HG03342 (cell line): Measurements from ENCODE around the gene FANCG.

Experiments
- ATAC-seq: cut with Tn5 transposase; IDR thresholded peaks from one replicate; pipeline ENCODE4 v1.9.1; 2021; ENCODE audit warnings: mild to moderate bottlenecking, moderate library complexity; ENCODE audit not compliant: unreplicated experiment

The FANCG gene

DNA sequence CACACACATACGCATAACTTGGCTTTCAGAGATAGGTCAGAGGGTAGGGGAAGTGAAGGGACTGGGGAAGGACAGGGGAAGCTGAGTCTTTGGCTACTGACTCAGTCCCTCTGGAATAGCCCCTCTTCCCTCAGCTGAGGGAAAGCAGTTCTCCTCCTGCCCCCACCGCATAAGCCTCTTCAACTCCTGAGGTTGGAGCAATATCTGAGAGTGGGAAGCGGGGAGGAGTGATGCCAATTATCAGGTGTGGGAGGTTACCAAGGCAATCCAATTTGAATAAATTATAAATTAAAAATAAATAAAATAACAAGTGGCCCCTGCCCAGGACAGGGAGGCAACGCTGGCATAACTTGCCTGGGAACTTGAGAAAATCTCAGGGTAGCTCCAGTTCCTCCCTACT is 24.8 kb upstream of the FANCG start:
- ATAC-seq: no peak

DNA sequence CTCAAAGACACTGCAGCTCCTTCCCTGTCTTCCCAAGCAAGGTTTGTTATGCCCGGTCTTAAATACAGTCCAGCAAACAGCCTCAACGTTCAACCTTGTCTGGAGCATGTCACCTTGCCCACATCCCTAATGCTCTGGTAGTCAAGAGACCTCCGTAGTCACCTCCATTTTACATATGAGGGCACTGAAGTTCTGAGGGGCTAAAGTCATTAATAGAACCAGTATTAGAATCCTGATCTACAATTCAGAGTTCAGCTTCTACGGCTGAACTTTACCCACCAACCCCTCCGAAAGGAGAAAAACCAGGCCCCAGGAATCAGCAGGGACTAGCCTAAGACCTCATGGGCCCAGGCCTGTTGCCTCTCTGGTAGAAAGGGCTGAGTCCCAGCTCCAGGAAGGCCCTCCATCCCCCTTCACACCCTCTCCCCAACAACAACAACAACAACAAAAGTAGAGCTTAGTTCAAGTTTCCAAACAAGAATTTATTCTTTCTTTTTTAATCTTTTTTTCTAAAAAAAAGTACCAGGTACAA is 24.0 kb upstream of the FANCG start:
- ATAC-seq: no peak

DNA sequence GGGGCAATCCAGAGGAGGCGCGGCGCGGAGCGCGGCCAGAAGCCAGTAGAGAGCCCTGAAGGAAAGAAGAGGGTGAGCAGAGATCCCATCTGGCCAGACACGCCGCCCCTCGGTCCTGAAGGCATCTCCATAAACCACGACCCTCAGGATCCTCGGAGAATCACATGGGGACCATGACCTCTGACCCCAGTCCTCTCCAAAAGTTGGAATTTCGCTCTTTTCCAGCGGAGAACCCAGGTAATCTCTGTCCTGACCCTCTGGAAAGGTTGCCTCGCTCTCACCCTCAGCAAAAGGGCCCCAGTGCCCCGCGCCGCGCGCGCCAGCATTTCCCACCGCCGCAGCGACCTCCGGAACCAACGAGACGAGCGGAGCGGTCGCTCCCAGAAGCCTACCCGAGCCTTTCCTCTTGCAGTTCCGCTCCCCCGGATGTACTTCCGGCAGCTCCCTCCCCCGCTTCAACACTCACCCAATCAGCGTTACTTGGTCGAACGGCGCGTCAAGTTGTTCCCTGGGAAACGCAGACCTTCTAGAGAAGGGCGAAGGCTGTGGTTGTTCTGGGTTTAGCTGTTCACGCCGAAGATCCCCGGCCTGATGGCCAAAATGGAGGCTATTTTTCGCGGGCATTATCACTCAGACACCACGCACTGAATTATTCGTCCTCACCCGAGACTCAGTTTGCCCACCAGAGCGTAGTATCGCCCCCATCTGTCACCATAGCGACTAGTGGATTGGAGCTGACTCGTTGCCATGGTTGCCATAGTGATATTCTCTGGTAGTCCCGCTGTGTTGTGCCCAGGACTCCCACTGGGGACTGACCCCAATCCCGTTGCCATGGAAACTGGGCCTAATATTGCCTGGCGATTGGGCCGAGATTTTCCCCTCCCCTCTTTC is 23.3 kb upstream of the FANCG start, which contains the start of gene STOML2:
TSS of gene STOML2 (minus strand) at position 363 of the 891 bp plus-strand sequence. CDS start at position 326, 37 bp downstream.
- ATAC-seq: peak; percentile 88

DNA sequence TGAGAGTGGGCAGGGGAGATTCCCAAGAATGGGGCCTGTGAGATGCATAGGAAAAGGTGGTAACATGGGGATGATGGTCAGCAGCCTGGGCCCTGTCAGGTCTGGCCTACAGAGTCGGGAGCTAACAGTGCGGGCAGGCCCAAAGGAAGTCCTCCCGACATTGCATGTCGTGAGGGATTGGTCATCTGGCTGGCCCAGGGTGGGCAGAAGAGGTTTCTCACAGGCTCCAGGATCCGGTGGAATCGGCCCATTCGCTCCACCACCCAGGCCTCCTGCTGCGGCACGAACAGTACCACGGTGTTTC is 22.7 kb upstream of the FANCG start:
- no peak for ATAC-seq

DNA sequence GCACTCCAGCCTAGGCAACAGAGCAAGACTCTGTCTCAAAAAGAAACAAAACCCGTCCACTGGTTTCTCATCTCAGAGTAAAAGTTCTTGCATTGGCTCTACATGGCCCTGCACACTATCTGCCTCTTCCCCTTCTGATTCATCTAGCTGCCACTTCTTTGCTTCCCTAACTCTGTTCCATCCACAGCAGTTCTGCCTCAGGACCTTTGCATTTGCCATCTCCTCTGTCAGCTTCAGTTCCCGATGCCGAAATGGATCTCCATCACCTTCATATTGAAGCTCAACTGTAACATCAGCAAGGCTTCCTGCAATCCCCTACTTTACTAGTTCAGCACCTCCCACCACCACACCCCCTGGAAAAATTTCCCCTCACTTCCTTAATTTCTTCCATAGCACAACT is 17.8 kb upstream of the FANCG start:
- ATAC-seq: no peak

DNA sequence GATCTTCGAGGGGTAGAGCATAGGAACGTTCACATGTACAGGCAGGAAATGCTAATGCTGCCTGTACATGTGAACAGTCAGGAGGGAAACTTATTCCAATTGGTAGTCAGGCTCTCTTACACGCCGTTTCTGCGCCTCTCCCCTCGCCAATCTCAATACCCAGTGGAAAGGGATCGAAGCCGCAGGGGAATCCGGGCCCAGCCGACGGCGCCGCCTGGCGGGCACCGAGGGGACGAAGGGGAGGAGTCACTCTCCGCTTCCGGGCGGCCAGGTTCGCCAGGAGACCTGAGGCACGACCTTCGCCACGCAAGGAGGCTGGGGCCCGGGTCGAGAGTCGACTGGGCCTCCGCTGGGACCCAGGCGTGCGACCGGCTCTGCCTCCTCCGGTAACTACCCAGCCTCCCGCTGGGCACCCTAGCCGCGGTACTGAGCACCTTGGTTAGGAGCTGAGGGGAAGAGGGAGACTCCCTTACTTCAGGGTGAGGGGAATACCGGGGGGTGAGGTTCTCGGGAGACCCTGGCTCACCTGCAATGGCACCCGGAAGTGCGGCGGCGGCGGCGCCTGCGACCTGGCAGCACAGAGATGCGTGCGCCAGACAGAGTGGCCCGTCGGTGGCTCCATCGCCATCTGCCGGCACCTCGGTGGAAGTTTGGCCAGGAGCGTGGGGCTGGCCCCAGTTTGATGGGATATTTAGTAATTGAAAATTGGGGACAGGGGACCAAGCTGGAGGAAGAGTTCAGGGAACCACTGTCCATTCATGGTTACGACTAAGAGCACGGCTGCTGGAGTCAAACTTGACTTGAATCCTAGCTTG is 16.5 kb upstream of the FANCG start, which contains the start of gene PIGO:
TSS of gene PIGO (minus strand) at position 557 of the 815 bp plus-strand sequence. CDS start 1,026 bp downstream, outside the sequence.
- peak; percentile 84 for ATAC-seq

DNA sequence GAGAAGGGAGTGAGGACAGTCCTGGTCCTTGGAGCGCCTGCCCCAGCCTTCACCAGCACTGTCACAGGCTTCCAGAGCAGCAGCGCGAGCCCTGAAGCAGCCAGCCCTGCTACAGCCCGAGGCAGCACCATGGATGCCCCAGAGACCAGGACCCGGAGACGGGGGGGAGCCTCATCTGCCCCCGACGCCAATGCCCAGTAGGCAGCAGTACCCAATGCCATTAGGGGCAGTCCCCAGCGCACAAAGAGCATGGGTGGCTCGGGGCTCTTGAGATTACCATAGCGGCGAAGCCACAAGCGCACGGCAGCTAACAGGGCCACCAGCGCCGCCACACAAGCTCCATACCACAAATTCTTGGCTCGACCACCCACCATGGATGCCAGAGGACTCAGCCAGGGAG is 11.8 kb upstream of the FANCG start:
- ATAC-seq: no peak

DNA sequence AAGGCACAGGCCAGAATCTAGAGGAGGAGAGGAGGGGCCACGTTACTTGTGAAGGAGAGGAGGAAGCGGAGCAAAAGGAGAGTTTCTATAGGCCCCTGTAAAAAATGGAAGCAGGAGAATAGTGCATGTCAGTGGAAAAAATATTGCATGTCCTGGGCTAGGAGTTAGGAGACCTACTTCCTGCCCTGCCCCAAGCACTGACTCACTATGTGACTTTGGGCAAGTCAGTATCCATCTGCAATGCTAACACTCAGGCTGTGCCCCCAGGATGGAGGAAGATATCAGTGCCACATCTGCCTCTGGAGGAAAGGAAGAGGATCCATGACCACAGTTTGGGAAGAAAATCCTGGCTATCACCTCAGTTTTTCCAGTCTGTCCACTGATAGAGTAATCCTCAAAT is 9.7 kb upstream of the FANCG start:
- no peak for ATAC-seq

DNA sequence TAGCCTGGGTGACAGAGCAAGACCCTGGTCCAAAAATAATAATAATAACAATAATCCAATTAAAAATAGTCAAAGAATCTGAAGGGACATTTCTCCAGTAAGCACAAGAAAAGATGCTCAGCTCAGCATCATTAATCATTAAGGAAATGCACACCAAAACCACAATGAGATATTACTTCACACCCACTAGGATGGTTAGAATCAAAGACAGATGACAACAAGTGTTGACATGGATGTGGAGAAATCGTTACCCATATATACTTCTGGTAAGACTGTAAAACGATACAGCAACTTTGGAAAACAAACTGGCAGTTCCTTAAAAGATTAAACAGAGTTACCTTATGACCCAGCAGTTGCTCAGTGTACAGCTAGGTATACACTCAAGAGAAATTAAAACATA is 5.3 kb upstream of the FANCG start:
- no peak for ATAC-seq

DNA sequence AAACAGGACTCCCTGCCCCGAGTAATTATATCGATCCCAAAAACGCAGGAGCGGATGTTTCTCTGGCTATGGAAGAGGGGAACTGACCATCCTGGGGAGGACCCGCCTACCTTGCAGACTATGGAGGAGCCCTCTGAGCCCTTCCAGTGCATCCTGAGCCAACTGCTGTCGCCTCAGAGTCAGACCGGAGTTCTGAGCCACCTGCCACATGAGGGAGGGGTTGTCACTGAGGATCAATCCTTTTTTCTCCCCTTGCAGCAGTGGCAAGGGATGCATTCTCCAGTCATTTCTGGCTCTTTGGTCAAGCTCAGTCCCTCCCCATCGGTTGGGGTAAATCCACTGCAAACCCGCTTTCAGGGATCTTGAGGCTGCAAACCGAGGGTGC is 709 bp downstream of the FANCG start:
- no peak for ATAC-seq

DNA sequence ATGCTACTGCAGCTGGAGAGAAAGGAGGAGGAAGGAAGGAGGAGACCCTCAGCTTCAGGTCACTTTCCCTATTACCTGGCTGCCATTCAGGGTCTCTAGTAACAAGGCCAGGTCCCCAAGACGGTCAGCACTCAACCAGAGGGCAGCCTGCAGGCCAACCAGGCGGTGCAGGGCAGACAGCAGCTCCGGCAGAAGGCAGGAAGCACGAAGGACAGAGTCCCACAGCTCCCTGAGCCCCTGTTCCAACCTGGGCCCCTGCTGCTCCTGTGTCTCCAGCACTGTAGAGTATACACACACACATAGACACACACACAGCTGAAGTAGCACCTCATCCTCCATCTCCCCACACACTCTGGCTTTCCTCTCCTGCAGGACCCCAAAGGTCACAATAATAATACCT is 1.7 kb downstream of the FANCG start:
- no peak for ATAC-seq

DNA sequence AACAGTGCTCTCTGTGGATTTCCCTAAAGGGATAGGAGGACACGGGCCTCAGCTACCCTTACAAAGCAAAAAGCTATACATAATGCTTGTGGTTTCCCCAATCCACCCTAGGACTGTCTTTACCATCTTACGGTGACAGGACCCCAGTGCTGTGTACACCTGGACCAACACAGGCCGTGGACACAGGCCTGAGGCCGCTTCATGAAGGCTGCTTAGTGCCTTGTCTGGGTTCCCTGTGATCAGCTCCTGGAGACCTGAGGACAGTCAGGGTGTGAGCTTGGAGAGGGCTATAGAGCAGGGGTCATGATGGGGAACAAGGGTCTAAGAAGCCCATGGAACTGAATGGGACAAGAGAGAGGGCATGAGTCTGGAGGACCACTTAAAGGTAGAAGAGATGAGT is 2.9 kb downstream of the FANCG start:
- ATAC-seq: no peak

DNA sequence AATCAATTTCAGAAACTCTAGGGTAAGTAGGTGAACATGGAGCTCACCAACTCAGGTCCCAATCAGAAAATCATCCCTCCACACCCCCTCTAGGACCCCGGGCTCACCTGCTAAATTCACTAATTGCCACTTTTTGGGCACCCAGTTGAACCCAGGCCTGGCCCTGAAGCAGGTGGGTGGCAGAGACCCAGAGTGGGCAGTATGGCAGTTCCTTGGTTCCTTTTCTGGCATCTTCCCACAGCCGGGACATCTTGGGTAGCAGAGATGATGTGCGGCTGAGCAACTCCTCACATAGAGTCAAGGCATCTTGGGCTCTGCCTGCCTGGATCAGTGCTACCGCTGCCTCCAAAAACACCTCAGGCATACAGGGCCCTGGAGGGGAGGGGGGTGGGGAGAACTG is 4.4 kb downstream of the FANCG start:
- ATAC-seq: no peak

DNA sequence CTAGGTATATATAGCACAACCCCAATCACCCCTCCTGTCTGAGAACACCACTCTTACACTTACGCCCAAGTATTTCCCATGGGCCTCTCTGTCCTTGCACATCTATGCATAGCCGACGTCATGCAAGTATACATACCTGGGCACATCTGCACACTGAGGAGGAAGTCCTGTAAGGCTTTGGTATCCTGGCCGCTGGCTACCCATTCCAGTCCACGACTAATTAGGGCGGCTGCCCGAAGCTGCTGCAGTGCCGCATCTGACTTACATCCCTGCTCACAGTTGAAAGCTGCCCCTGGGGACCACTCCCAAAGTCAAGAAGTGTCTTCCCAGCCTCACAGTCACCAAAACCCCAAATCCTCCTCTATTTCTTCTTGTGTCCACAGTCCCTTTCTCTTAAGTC is 5.0 kb downstream of the FANCG start:
- no peak for ATAC-seq

DNA sequence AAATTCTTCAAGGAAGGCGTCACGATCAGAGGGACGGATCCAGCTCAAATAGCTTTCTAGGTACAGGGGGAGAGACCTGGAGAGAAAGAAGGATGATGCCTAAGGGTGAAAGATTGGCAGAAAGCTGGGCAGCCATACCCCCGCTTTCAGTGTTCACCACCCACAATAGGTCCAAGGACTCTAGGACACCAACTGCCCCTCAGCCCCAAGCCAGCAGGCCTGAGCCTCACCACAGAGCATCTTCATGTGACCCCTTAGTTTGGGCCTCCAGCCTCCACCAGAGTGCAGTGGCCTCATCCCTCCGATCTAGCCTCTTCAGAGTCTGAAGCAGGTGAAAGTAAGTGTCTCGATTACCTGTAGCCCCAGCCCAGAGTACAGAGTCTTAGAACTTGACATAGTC is 5.6 kb downstream of the FANCG start:
- ATAC-seq: no peak

DNA sequence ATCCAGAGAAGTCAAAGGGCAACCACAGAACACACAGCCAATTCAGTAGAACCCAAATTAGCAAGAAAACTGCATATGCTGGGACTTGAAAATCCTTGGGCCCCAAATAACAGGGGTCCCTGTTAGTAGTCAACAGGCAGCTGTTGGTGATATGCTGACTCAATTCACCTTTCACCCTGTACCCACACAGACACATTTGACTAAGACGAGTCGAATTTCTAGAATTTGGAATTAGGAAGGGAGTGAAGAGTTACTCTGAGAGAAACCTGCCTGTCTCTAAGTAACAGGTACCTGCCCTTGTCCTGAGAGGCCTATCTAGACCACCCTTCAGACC is 6.5 kb downstream of the FANCG start:
- ATAC-seq: no peak

DNA sequence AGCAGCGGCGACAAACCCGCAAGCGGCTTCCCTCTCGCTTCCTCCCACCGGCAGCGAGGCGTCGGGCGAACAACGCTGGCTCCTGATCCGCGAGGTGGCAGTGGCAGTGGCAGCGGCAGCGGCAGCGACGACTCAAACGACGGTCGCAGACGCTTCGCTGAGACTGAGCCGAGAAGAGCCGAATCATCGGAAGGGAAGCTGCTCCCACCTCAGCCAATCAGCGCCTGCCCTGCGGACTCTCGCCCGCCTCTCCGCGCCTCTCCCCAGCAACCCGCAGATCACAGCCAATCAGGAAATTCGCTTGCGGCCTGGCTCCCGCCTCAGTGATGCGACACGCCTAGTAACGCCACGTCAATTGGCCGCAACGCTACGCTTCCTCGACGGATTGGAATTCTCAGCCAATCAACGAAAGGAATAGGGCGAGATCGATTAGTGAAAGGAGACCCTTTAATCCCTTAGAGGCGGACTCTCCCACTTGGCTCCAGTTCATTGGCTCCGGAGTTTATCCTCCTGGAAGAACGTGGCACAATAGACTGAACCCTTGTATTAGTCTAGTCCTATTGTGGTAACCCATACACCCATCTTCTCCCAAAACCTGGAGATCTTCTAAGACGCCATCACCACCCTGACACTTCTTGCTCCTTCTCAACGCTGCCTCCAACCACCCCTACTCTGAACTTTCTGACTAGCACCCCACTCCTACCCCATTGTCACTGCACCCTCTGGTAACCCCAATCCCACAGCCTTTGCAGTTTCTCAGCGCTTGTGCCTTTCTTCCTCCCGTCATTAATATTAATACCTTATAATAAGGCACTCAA is 7.1 kb downstream of the FANCG start, which contains the start of gene VCP:
TSS of gene VCP (minus strand) at position 165 of the 818 bp plus-strand sequence. CDS start 272 bp downstream, outside the sequence.
- ATAC-seq: peak; percentile 83

DNA sequence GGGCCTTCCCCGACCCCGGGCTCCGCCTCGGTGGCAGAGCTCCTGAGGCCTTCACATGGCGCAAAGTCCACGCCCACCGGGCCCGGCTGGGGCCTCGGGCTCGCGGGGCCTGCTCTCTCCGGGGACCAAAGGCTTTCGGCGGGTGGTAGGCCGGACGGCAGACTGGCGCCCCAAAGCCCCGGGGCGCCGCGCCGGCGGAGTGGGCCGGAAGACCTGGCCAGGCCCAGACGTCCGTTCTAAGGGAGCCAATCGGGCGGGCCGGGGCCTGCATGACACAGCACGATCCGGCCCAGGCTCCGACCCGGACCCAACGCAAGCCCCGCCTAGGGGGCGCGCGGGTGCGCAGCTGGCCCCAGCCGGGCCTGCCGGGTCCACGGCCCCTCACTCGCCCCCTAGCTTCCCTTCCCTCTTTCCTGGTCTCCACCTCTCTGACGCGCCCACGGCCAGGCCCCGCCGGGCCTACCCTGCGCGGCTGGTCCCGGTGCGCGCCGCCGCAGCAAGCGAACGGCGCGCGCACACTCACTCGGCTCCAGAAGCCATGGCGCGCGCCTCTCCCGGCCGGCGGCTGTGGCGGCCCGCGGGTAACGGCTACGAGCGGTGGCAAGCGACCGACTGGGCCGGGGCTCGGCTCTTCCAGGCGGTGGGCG is 7.8 kb downstream of the FANCG start:
- peak; percentile 51 for ATAC-seq

DNA sequence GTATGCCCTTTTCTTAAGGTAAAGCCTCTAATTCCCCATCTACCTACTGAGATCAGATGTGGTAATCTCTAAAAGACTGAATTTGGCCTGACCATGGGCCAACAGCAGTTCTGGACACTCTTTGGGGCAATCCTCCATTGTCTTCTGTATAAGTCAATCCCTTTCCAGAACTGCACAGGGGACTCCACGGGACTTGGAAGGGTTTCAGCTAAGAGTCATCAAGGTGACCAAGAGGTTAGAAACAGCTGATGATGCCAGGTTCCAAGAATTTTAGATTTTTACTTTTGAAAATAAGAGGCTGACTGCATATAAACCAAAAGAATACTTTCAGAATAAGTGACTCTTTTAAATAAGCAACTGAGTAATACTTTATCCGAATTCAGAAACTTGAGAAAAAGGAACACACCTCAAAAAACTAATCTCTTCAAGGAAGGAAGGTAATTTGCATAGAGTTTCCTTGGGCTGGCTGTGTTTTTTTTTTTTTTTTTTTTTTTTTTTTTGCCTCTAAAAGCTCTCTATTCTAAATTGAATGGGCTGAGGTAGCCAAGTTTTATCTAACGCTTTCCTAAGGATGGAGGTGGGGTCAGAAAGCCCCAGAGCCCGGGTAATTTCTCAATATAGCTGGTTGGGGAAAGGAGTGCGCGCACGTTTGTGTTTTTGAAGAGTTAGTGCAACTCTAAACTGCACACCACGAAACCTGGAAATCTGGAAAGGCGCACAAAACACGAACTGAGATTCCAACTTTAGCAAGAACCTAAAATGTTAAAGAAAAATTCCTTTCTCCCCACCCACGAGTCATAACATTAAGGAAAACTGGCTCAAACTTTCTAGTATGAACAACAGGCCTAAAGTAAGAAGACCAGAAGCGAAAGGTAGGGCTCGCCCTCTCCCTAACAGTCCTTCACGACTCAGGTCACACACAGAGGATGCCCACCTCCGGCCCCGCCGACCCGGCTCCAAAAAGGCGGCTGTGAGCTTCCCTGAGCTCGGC is 8.6 kb downstream of the FANCG start:
- no peak for ATAC-seq
